GM23338 (cell line): Measurements from ENCODE around the gene PLD1. TPM values are rescaled to one million over a fixed set of nuclear protein-coding genes. Genes with fewer than 3 reads are reported as not detected.

ENCODE experiments used
- ATAC-seq: fragments of 200-7000 bp; cut with Tn5 transposase; 3 replicates; pipeline ENCODE4 v1.9.1; 2020
- DNase-seq: peaks from one replicate; pipeline ENCODE4 v3.0.0-alpha.2; 2015; ENCODE audit warnings: low spot score
- H2AFZ ChIP-seq: fragments of 200-600 bp; sonication (generic); 2 replicates; pipeline ENCODE4 v1.8.0; 2016; ENCODE audit warnings: antibody characterized with exemption, mild to moderate bottlenecking, moderate library complexity
- H3F3A ChIP-seq: fragments of 200-600 bp; sonication (generic); replicated peaks from 2 replicates; pipeline ENCODE4 v1.8.0; 2017; ENCODE audit warnings: antibody characterized with exemption, mixed run types, low read depth
- H3K27ac ChIP-seq: fragments of 200-600 bp; sonication (generic); 2 replicates; pipeline ENCODE4 v1.6.1; 2016; ENCODE audit warnings: low read depth
- H3K27me3 ChIP-seq: fragments of 200-600 bp; sonication (generic); 2 replicates; pipeline ENCODE4 v1.8.0; 2016; ENCODE audit warnings: mild to moderate bottlenecking, mixed run types, moderate library complexity; ENCODE audit not compliant: insufficient read depth
- H3K36me3 ChIP-seq: fragments of 200-600 bp; sonication (generic); 2 replicates; pipeline ENCODE4 v1.8.0; 2016; ENCODE audit warnings: mild to moderate bottlenecking; ENCODE audit not compliant: insufficient read depth
- H3K4me1 ChIP-seq: fragments of 200-600 bp; sonication (generic); 2 replicates; pipeline ENCODE4 v1.8.0; 2016; ENCODE audit warnings: mild to moderate bottlenecking, moderate library complexity; ENCODE audit not compliant: insufficient read depth
- H3K4me2 ChIP-seq: fragments of 200-600 bp; sonication (generic); 2 replicates; pipeline ENCODE4 v1.7.1; 2017; ENCODE audit warnings: mixed run types
- H3K4me3 ChIP-seq: fragments of 200-600 bp; sonication (generic); 2 replicates; pipeline ENCODE4 v1.6.1; 2016; ENCODE audit warnings: mixed run types
- H3K79me2 ChIP-seq: fragments of 200-600 bp; sonication (generic); replicated peaks from 2 replicates; pipeline ENCODE4 v1.8.0; 2017; ENCODE audit warnings: mild to moderate bottlenecking; ENCODE audit not compliant: insufficient read depth
- H3K9me2 ChIP-seq: fragments of 200-600 bp; sonication (generic); 2 replicates; pipeline ENCODE4 v1.8.0; 2017; ENCODE audit not compliant: insufficient read depth
- H4K20me1 ChIP-seq: fragments of 200-600 bp; sonication (generic); replicated peaks from 2 replicates; pipeline ENCODE4 v1.8.0; 2017; ENCODE audit warnings: mild to moderate bottlenecking; ENCODE audit not compliant: insufficient read depth
- H3K27ac Mint-ChIP-seq: 2 replicates; pipeline ENCODE4 v1.8.0; 2020; ENCODE audit warnings: inconsistent platforms, mild to moderate bottlenecking, moderate library complexity, mixed read lengths
- H3K27me3 Mint-ChIP-seq: 3 replicates; pipeline ENCODE4 v1.8.0; 2022; ENCODE audit warnings: low read depth, mild to moderate bottlenecking, moderate library complexity, mixed read lengths, inconsistent platforms; ENCODE audit not compliant: insufficient read depth, poor library complexity
- H3K36me3 Mint-ChIP-seq: 3 replicates; pipeline ENCODE4 v1.8.0; 2021; ENCODE audit warnings: low read depth, mild to moderate bottlenecking, inconsistent platforms, moderate library complexity, mixed read lengths
- H3K4me1 Mint-ChIP-seq: 3 replicates; pipeline ENCODE4 v1.8.0; 2020; ENCODE audit warnings: mild to moderate bottlenecking, inconsistent platforms, mixed read lengths
- H3K4me3 Mint-ChIP-seq: 3 replicates; pipeline ENCODE4 v1.8.0; 2021; ENCODE audit warnings: moderate library complexity, mild to moderate bottlenecking, inconsistent platforms, mixed read lengths
- H3K9me3 Mint-ChIP-seq: 3 replicates; pipeline ENCODE4 v1.8.0; 2020; ENCODE audit warnings: moderate library complexity, mild to moderate bottlenecking, inconsistent platforms, mixed read lengths
- CREB1 ChIP-seq: fragments of 250-450 bp; sonication (Bioruptor Pico); IDR thresholded peaks from 2 replicates; pipeline ENCODE4 v1.5.0; 2020; ENCODE audit warnings: low read depth, mild to moderate bottlenecking, moderate library complexity
- EZH2 ChIP-seq: fragments of 200-600 bp; sonication (generic); IDR thresholded peaks from one replicate; pipeline ENCODE4 v1.8.0; 2017; ENCODE audit warnings: antibody characterized with exemption, mild to moderate bottlenecking, low read depth; ENCODE audit not compliant: unreplicated experiment
- EZH2phosphoT487 ChIP-seq: fragments of 200-600 bp; sonication (generic); IDR thresholded peaks from one replicate; pipeline ENCODE4 v1.8.1; 2018; ENCODE audit warnings: antibody characterized with exemption; ENCODE audit not compliant: unreplicated experiment
- JUNB ChIP-seq: IDR thresholded peaks from one replicate; pipeline ENCODE4 v1.6.1; 2016; ENCODE audit warnings: antibody characterized with exemption; ENCODE audit not compliant: unreplicated experiment
- POLR2AphosphoS5 ChIP-seq: IDR thresholded peaks from 2 replicates; pipeline ENCODE4 v1.6.1; 2016; ENCODE audit warnings: antibody characterized with exemption, low read depth
- STAT1 ChIP-seq: IDR thresholded peaks from one replicate; pipeline ENCODE4 v1.6.1; 2016; ENCODE audit warnings: antibody characterized with exemption; ENCODE audit not compliant: unreplicated experiment
- ZNF114 ChIP-seq: fragments of 250-450 bp; sonication (Bioruptor Pico); IDR thresholded peaks from 2 replicates; pipeline ENCODE4 v1.5.0; 2020; ENCODE audit warnings: mild to moderate bottlenecking, moderate library complexity
- ZNF331 ChIP-seq: fragments of 250-450 bp; sonication (Bioruptor Pico); IDR thresholded peaks from 2 replicates; pipeline ENCODE4 v1.5.0; 2020; ENCODE audit warnings: low read depth, mild to moderate bottlenecking, moderate library complexity
- ZNF462 ChIP-seq: fragments of 250-450 bp; sonication (Bioruptor Pico); IDR thresholded peaks from 2 replicates; pipeline ENCODE4 v1.5.0; 2020; ENCODE audit warnings: mild to moderate bottlenecking, moderate library complexity
- polyA plus RNA-seq: library from polyadenylated mRNA; unstranded; fragments of >200 nt; fragmentation: Nextera tagmentation; extraction: Ambion mirVana; gene quantifications from 2 replicates; pipeline ENCODE4 v1.2.1, GENCODE V29; 2016
- total RNA-seq: library from RNA; depleted of rRNA; stranded (reverse); fragments of >200 nt; shearing (Covaris generic); gene quantifications from 2 replicates; pipeline ENCODE4 v1.2.3, GENCODE V29; 2014
- TF ChIP-seq, protein P1 (sequence below), 2 experiments: fragments of 200-600 bp in 1 of 2; sonication (generic) in 1 of 2; conservative IDR thresholded peaks; 2 replicates each; pipeline versions ENCODE4 v1.5.1 to v1.6.1; 2016 to 2017; ENCODE audit warnings: antibody characterized with exemption in 2 of 2, low read depth in 2 of 2, mild to moderate bottlenecking in 2 of 2, moderate library complexity in 1 of 2
- TF ChIP-seq, protein P2 (sequence below): IDR thresholded peaks from one replicate; pipeline ENCODE4 v1.6.1; 2018; ENCODE audit warnings: antibody characterized with exemption; ENCODE audit not compliant: unreplicated experiment

PLD1 gene
- total and polyA plus RNA-seq, 2 experiments from 2014 or later, result 1.4 to 2.2 TPM

DNA sequence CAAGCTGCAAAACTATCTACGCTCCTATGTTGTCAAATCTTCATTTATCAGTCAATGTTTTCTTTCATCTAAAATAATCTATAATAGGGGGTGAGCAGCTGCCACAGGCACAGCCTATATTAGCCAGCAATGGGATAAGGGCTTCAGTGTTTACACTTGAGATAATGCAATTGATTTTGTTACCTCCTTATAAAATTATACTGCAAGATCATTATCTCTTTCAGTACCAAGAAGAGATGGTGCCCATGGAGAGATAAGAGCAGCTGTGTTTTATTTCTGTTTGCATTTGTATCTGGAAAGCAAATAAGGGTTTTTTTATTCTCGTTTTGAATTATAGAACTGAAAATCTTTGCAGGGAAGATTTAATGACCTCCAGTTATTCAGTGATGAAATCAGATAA is 68.9 kb downstream of the PLD1 start:
- H3K9me2 ChIP-seq, result no peaks in the 10 kb centered on the region
- no peaks in the 10 kb centered on the region for H3K27me3 ChIP-seq
- H3K4me2 ChIP-seq, result no peak overlapping the region
- Mint-ChIP-seq H3K4me3 (no peak overlapping the region), H3K36me3 (peaks cover 6% of the 10 kb centered on the region), H3K27me3 (no peaks in the 10 kb centered on the region), H3K9me3 (peaks cover 16% of the 10 kb centered on the region), H3K27ac (no peak overlapping the region), H3K4me1 (no peaks in the 10 kb centered on the region)
- no peak for ATAC-seq
- H2AFZ ChIP-seq, result no peak overlapping the region
- no peaks in the 10 kb centered on the region for H3K36me3 ChIP-seq
- H3K4me1 ChIP-seq, result no peaks in the 10 kb centered on the region
- no peaks in the 10 kb centered on the region for H3K79me2 ChIP-seq
- no peak overlapping the region for H3K4me3 ChIP-seq
- TF ChIP-seq, protein P1, sequence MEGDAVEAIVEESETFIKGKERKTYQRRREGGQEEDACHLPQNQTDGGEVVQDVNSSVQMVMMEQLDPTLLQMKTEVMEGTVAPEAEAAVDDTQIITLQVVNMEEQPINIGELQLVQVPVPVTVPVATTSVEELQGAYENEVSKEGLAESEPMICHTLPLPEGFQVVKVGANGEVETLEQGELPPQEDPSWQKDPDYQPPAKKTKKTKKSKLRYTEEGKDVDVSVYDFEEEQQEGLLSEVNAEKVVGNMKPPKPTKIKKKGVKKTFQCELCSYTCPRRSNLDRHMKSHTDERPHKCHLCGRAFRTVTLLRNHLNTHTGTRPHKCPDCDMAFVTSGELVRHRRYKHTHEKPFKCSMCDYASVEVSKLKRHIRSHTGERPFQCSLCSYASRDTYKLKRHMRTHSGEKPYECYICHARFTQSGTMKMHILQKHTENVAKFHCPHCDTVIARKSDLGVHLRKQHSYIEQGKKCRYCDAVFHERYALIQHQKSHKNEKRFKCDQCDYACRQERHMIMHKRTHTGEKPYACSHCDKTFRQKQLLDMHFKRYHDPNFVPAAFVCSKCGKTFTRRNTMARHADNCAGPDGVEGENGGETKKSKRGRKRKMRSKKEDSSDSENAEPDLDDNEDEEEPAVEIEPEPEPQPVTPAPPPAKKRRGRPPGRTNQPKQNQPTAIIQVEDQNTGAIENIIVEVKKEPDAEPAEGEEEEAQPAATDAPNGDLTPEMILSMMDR (conservative IDR thresholded peaks at IDR 0.05; ENCODE audit: low read depth in 2 of 2), result no peak
- TF ChIP-seq ZNF462, result no peak
- TF ChIP-seq ZNF331 (CRISPR knock-in tag), result no peak
- TF ChIP-seq POLR2AphosphoS5, result no peak
- TF ChIP-seq, protein P2, sequence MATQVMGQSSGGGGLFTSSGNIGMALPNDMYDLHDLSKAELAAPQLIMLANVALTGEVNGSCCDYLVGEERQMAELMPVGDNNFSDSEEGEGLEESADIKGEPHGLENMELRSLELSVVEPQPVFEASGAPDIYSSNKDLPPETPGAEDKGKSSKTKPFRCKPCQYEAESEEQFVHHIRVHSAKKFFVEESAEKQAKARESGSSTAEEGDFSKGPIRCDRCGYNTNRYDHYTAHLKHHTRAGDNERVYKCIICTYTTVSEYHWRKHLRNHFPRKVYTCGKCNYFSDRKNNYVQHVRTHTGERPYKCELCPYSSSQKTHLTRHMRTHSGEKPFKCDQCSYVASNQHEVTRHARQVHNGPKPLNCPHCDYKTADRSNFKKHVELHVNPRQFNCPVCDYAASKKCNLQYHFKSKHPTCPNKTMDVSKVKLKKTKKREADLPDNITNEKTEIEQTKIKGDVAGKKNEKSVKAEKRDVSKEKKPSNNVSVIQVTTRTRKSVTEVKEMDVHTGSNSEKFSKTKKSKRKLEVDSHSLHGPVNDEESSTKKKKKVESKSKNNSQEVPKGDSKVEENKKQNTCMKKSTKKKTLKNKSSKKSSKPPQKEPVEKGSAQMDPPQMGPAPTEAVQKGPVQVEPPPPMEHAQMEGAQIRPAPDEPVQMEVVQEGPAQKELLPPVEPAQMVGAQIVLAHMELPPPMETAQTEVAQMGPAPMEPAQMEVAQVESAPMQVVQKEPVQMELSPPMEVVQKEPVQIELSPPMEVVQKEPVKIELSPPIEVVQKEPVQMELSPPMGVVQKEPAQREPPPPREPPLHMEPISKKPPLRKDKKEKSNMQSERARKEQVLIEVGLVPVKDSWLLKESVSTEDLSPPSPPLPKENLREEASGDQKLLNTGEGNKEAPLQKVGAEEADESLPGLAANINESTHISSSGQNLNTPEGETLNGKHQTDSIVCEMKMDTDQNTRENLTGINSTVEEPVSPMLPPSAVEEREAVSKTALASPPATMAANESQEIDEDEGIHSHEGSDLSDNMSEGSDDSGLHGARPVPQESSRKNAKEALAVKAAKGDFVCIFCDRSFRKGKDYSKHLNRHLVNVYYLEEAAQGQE, result no peak
- TF ChIP-seq EZH2phosphoT487, result no peak
- no peak for TF ChIP-seq CREB1 (CRISPR knock-in tag)
- no peak for TF ChIP-seq STAT1
- TF ChIP-seq EZH2, result no peak
- TF ChIP-seq JUNB, result no peak
- TF ChIP-seq ZNF114 (CRISPR knock-in tag), result no peak
- no peaks in the 10 kb centered on the region for H3F3A ChIP-seq
- DNase-seq, result no peak
- no peak overlapping the region for H3K27ac ChIP-seq
- no peaks in the 10 kb centered on the region for H4K20me1 ChIP-seq
